ENCODE data around the gene PRKCH. TPM values are rescaled to one million over a fixed set of nuclear protein-coding genes. Genes with fewer than 3 reads are reported as not detected.
"Not testable (repeated sequence)": the region's sequence is repeated elsewhere in the genome, so short reads cannot be mapped to it uniquely, and the experiment has no call there.

The PRKCH gene
- total RNA-seq, 1 donor from 2014 or later = 74.4 TPM

DNA sequence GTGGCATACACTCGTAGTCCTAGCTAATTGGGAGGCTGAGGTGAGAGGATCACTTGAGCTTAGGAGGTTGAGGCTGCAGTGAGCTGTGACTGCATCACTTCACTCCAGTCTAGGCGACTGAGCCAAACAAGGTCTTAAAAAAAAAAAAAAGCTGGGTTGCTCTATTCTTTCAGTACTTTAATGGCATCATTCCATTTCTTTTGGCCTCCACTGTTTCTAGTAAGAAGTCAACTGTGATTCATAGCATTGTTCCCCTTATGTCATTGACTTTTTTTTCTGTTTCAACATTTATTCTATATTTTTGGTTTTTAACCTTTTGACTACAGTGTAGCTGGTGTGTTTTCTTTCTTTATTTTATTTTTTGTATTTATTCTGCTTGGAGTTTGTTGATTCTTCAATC, 16.7 kb upstream of the PRKCH start:
- intact Hi-C loops (cut with DNase I) = no loop called here
- Histone ChIP-seq H3K4me1 (no peaks in the 10 kb centered on the region), H3K27me3 (no peaks in the 10 kb centered on the region), H3K27ac (no peak overlapping the region), H3K4me3 (no peak overlapping the region), H3K9me3 (no peaks in the 10 kb centered on the region), H3K36me3 (no peaks in the 10 kb centered on the region)
- no peak for DNase-seq
- no peak for ATAC-seq
- TF ChIP-seq, protein P1, sequence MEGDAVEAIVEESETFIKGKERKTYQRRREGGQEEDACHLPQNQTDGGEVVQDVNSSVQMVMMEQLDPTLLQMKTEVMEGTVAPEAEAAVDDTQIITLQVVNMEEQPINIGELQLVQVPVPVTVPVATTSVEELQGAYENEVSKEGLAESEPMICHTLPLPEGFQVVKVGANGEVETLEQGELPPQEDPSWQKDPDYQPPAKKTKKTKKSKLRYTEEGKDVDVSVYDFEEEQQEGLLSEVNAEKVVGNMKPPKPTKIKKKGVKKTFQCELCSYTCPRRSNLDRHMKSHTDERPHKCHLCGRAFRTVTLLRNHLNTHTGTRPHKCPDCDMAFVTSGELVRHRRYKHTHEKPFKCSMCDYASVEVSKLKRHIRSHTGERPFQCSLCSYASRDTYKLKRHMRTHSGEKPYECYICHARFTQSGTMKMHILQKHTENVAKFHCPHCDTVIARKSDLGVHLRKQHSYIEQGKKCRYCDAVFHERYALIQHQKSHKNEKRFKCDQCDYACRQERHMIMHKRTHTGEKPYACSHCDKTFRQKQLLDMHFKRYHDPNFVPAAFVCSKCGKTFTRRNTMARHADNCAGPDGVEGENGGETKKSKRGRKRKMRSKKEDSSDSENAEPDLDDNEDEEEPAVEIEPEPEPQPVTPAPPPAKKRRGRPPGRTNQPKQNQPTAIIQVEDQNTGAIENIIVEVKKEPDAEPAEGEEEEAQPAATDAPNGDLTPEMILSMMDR (IDR thresholded peaks at IDR 0.05) = no peak

DNA sequence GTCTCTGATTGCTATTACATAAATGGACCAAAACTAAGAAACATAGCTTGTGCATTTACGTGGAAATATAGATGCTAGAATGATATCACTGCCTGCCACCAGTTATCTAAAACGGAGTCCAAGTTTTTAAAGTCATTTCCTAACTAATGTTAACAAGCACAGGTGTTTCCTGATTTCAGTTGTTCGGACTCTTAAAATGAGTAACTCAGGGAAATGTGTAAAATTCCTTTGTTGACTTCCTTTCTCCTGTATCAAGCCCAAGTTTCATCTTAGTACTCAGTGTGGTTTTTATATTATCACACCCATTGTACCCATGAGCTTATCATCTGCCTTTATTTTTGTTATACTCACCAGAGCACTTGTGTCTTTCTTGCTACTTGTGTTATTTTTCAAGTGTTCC, 13.2 kb upstream of the PRKCH start:
- no peak overlapping the region for H3K27ac ChIP-seq
- no peaks in the 10 kb centered on the region for H3K27me3 ChIP-seq
- no peaks in the 10 kb centered on the region for H3K36me3 ChIP-seq
- TF ChIP-seq, protein P1 (IDR thresholded peaks at IDR 0.05) = no peak
- no peaks in the 10 kb centered on the region for H3K4me1 ChIP-seq
- intact Hi-C loops (cut with DNase I) = no loop called here
- no peak for ATAC-seq
- H3K9me3 ChIP-seq = no peaks in the 10 kb centered on the region
- no peak overlapping the region for H3K4me3 ChIP-seq
- no peak for DNase-seq

DNA sequence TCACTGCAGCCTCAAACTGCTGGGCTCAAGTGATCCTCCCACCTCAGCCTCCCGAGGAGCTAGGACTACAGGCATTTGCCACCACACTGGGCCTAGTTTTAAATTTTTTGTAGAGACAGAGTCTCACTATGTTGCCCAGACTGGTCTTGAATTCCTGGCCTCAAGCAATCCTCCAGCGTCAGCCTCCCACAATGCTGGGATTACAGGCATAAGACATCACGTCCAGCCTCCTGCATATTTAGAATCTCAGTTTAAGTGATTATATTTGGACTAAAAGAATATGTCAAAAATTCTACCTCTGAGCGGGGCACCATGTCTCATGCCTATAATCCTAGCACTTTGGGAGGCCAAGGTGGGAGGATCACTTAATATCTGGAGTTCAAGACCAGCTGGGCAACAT, 12.7 kb upstream of the PRKCH start:
- H3K27ac ChIP-seq; intact Hi-C loops (cut with DNase I); DNase-seq; H3K36me3 ChIP-seq; H3K27me3 ChIP-seq; ATAC-seq; H3K9me3 ChIP-seq; H3K4me1 ChIP-seq; H3K4me3 ChIP-seq: not testable (repeated sequence)

DNA sequence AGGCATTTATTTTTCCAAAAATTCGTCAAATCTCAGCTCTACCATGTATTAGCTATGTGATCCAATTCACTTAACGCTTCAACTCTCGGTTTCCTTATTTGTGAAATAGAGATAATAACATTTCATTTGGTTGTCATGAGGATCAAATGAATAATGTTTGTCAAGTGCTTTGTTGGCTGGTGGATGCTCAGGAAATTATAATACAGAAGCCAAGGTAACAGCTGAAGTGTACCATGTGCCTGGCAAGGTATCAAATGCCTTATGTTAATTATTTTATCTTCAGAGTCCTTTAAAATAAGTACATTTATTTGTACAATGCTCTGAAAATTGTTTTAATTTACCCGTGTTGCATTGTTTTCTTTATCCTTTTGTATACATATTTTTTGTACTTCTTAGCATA, 6.1 kb upstream of the PRKCH start:
- TF ChIP-seq, protein P1 (IDR thresholded peaks at IDR 0.05) = no peak
- intact Hi-C loops (cut with DNase I) = no loop called here
- H3K4me1 ChIP-seq = no peaks in the 10 kb centered on the region
- H3K4me3 ChIP-seq = no peak overlapping the region
- H3K36me3 ChIP-seq = no peaks in the 10 kb centered on the region
- no peaks in the 10 kb centered on the region for H3K27me3 ChIP-seq
- no peak for DNase-seq
- ATAC-seq = no peak
- no peak overlapping the region for H3K27ac ChIP-seq
- no peaks in the 10 kb centered on the region for H3K9me3 ChIP-seq

DNA sequence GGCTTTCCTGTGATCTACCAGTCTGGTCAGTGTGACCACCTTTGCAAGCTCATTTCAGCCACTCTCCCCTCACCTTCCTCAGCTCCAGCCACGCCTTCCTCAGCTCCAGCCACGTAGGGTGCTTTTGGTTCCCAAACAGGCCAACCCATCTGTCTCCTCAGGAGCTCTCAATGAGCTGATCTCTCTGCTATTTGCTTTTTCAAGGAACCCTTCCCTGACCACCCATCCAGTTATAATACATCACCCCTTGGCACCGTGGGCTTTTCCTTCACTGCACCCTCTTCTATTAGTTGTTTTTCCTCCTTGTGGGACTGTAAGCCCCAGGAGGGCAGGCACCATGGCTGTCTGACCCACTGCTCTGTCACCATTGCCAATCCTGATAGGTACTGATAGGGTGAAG, 2.3 kb upstream of the PRKCH start:
- no peak for DNase-seq
- Histone ChIP-seq H3K27me3 (no peaks in the 10 kb centered on the region), H3K4me1 (no peaks in the 10 kb centered on the region), H3K36me3 (no peaks in the 10 kb centered on the region), H3K9me3 (no peaks in the 10 kb centered on the region), H3K4me3 (no peak overlapping the region), H3K27ac (no peak overlapping the region)
- TF ChIP-seq, protein P1 (IDR thresholded peaks at IDR 0.05) = no peak
- intact Hi-C loops (cut with DNase I) = no loop called here
- ATAC-seq = no peak

DNA sequence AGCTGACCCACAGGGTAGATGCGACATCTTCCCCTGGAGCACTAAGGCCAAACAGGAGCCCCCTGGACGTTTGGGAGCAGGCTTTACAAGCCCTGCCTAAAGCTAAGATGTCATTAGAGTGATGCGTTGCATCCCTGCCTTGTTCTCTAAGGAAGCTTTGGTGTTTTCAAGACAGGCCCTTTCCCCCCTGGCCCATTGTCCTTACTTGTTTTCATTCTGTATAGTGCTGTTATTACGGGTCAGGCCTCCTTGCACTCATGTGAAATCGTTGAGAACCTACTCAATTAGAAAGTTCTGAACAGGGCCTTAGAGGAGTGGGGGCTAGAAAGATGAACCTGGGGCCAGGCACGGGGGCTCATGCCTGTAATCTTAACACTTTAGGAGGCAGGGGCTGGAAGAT, 1.7 kb upstream of the PRKCH start:
- H3K9me3 ChIP-seq = no peaks in the 10 kb centered on the region
- TF ChIP-seq, protein P1 (IDR thresholded peaks at IDR 0.05) = no peak
- DNase-seq = no peak
- intact Hi-C loops (cut with DNase I) = no loop called here
- no peaks in the 10 kb centered on the region for H3K36me3 ChIP-seq
- no peak overlapping the region for H3K4me3 ChIP-seq
- no peaks in the 10 kb centered on the region for H3K4me1 ChIP-seq
- H3K27ac ChIP-seq = no peak overlapping the region
- H3K27me3 ChIP-seq = no peaks in the 10 kb centered on the region
- ATAC-seq = no peak

DNA sequence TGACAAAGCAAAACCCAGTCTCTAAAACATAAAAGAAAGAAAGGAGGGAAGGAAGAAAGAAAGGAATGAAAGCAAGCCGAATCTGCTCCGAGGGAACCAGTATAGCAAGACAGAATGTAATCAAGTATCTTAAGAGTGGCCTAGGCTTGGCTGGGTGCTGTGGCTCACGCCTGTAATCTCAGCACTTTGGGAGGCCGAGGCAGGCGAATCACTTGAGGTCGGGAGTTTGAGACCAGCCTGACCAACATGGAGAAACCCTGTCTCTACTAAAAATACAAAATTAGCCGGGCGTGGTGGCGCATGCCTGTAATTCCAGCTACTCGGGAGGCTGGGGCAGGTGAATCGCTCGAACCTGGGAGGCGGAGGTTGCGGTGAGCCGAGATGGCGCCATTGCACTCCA, 1.2 kb upstream of the PRKCH start:
- intact Hi-C loops (cut with DNase I); H3K27ac ChIP-seq; DNase-seq; H3K9me3 ChIP-seq; H3K4me3 ChIP-seq; H3K36me3 ChIP-seq; ATAC-seq; H3K4me1 ChIP-seq; H3K27me3 ChIP-seq: not testable (repeated sequence)
